ENCODE measurements around the gene BRINP3. TPM values are rescaled to one million over a fixed set of nuclear protein-coding genes. Genes with fewer than 3 reads are reported as not detected.

The BRINP3 gene
- total and polyA plus RNA-seq, 9 of the 15 experiments (the other 6 are each of a cell fraction or from before 2014, with no cell fraction given) = 0.09 to 0.75 (median 0.19) TPM; not detected in 1

DNA sequence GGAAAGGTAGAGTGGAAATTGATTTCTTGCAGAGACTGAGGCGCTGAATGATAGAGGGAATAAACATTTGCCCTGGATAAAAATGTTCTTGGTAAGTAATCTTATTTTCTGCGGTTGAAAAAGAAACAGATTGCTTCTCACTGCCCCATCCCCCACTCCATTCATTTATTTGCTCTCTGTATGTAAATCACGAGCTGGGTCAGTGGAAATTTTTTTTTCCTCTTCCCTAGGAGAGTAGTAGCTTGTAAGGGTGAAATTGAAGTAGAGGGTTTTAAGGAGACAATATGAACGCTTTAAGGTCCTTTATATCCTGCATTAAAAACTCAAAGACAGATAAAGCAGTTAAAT lies 1.4 kb upstream of the BRINP3 start (continued):
- no peak for TF ChIP-seq THRA (IDR thresholded peaks at IDR 0.05)

DNA sequence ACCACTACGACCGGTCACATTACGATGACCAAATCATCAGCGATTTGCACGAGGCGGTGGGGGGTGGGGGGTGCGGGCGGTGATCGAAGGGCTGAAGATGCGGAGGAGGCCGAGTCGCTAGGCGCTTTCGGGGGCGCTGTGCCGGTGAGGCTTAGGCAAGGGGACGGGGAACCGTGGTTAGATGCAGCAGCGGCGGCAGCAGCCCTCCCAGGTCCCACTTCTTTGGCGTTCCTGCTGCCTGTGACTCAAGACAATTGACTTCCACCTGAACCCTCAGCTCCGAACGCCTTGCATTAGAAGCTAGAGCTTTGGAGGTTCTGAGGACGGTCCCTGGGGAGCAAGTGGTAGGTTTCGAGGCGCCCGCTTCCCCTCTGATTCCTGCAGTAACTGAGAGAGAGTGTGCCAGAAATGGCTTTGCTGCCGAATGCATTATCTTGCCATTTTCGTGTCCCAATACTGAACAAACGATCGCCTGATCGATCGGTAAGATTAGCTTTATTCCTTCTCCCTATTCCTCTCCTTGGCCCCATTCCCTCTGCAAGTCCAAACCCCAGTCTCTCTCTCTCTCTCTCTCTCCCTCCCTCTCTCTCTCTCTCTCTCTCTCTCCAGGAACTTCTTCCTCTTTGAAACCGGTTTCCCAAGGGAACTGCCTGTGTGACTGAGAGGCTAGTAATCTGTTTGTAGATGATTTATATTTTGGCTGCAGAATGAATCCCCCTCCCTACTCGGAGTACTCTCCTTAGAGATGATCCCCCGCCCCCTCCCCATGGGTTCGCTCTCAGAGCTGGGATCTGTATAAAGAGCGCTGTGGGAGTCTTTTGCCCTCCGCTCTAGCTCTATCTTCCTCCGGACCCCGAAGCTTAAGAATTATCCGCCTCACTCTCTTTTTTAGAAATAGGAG lies 735 bp upstream of the BRINP3 start:
- BruUV-seq (replicated peaks) = no TSS peak
- CTCF ChIA-PET (ENCODE audit: low intra/inter-chr PET ratio) = no interaction called here
- intact Hi-C loops (cut with micrococcal nuclease) = no loop called here
- Histone ChIP-seq H3K36me3 (ENCODE audit: control insufficient read depth, insufficient read depth, low read length) (no peaks in the 10 kb centered on the region), H4K20me1 (replicated peaks; ENCODE audit: control insufficient read depth, insufficient read depth, low read length) (no peaks in the 10 kb centered on the region), H3K9ac (ENCODE audit: insufficient read depth in 1 of 2, low read depth in 2 of 2, low read length in 2 of 2) (no peak overlapping the region), H2AFZ (ENCODE audit: low read depth, low read length) (no peak overlapping the region), H3K79me2 (ENCODE audit: control insufficient read depth, insufficient read depth, low read length) (no peaks in the 10 kb centered on the region), H3K4me2 (ENCODE audit: insufficient read depth, low read length) (no peak overlapping the region), H3K27ac (ENCODE audit: extremely low read depth, low read depth, low read length) (no peak overlapping the region), H3K9me1 (ENCODE audit: control insufficient read depth, insufficient read depth, low read length) (no peaks in the 10 kb centered on the region), H3K9me3 (replicated peaks; ENCODE audit: control insufficient read depth, insufficient read depth, low read depth, low read length) (no peaks in the 10 kb centered on the region), H3K4me1 (replicated peaks in 1 of 2; ENCODE audit: control insufficient read depth in 2 of 2, insufficient read depth in 2 of 2, low read length in 2 of 2) (no peaks in the 10 kb centered on the region), H3K27me3 (ENCODE audit: control insufficient read depth in 2 of 2, insufficient read depth in 2 of 2, low read length in 2 of 2) (no peaks in the 10 kb centered on the region), H3K4me3 (no peak overlapping the region)
- FAIRE-seq (no peak), DNase-seq (ENCODE audit: extremely low read depth in 1 of 4, low spot score in 3 of 4) (no peak), ATAC-seq (no peak)
- POLR2A ChIA-PET = interaction anchor here (0.7 kb wide), 1 partner anchor 28 kb away, joined by 3 read pairs; no protein-coding TSS in a partner anchor
- TF ChIP-seq ZKSCAN3 (CRISPR knock-in tag; IDR thresholded peaks at IDR 0.05) = no peak
- TF ChIP-seq ATF7 (IDR thresholded peaks at IDR 0.05) = no peak
- no peak for TF ChIP-seq CHAMP1 (IDR thresholded peaks at IDR 0.05)
- no peak for TF ChIP-seq TRIM25 (IDR thresholded peaks at IDR 0.05; ENCODE audit: borderline replicate concordance)
- TF ChIP-seq MTA1 (IDR thresholded peaks at IDR 0.05; ENCODE audit: borderline replicate concordance) = no peak
- no peak for TF ChIP-seq KLF13 (tag; IDR thresholded peaks at IDR 0.05; ENCODE audit: borderline replicate concordance, low read depth)
- no peak for TF ChIP-seq CSDE1 (IDR thresholded peaks at IDR 0.05)
- TF ChIP-seq YBX1 (IDR thresholded peaks at IDR 0.05) = no peak
- no peak for TF ChIP-seq FOXO4 (CRISPR knock-in tag; IDR thresholded peaks at IDR 0.05)
- in situ Hi-C loops (cut with MboI) = no loop called here
- 8% methylated on average over 41 of the region's 42 CpGs for WGBS (ENCODE audit: insufficient coverage, low coverage, missing lambda C conversion rate)
